Transverse colon (tissue), 4 donors: Measurements from ENCODE around the gene WDR64. TPM values are rescaled to one million over a fixed set of nuclear protein-coding genes. Genes with fewer than 3 reads are reported as not detected.
"Not testable (repeated sequence)": the region's sequence is repeated elsewhere in the genome, so short reads cannot be mapped to it uniquely, and the experiment has no call there.

Source experiments
- DNase-seq: peaks from one replicate; pipeline ENCODE4 v3.0.0-alpha.2; 2019
- H3K27ac ChIP-seq, 4 donors: fragments of 200-600 bp; sonication (generic); 2 replicates each; pipeline ENCODE4 v1.5.1; 2016 to 2018; ENCODE audit warnings: inconsistent platforms in 4 of 4
- H3K27me3 ChIP-seq: fragments of 200-600 bp; sonication (generic); 2 replicates; pipeline ENCODE4 v1.5.1; 2017; ENCODE audit warnings: inconsistent platforms
- H3K36me3 ChIP-seq, 4 donors: fragments of 200-600 bp; sonication (generic); 2 replicates each; pipeline ENCODE4 v1.5.1; 2017 to 2019; ENCODE audit warnings: inconsistent platforms in 4 of 4
- H3K4me1 ChIP-seq, 4 donors: fragments of 200-600 bp; sonication (generic); 2 replicates each; pipeline ENCODE4 v1.5.1; 2017 to 2020; ENCODE audit warnings: inconsistent platforms in 4 of 4
- H3K4me3 ChIP-seq, 4 donors: fragments of 200-600 bp; sonication (generic); 1 replicate in 1 of 4; 2 replicates in 3 of 4; pipeline versions ENCODE4 v1.5.1 to v1.6.1; 2017 to 2019; ENCODE audit warnings: inconsistent platforms in 4 of 4
- H3K9me3 ChIP-seq, 2 donors: fragments of 200-600 bp; sonication (generic); 2 replicates each; pipeline ENCODE4 v1.5.1; 2017 to 2019; ENCODE audit warnings: inconsistent platforms in 2 of 2
- CTCF ChIP-seq, 5 experiments: fragments of 200-600 bp in 3 of 5; fragments of 450-650 bp in 2 of 5; sonication (generic) in 3 of 5; IDR thresholded peaks; 1 replicate in 2 of 5; 2 replicates in 3 of 5; pipeline ENCODE4 v1.5.1; 2016 to 2017; ENCODE audit warnings: antibody characterized with exemption in 5 of 5, inconsistent platforms in 3 of 5, mild to moderate bottlenecking in 2 of 5, moderate library complexity in 1 of 5
- EP300 ChIP-seq: sonication (generic); formaldehyde crosslinking; IDR thresholded peaks from one replicate; pipeline ENCODE4 v1.6.1; 2017; ENCODE audit warnings: antibody characterized with exemption, low read depth
- POLR2A ChIP-seq: fragments of 450-650 bp; IDR thresholded peaks from one replicate; pipeline ENCODE4 v1.6.1; 2016; ENCODE audit warnings: antibody characterized with exemption, mild to moderate bottlenecking, moderate library complexity
- POLR2AphosphoS5 ChIP-seq, 3 donors: sonication (generic); formaldehyde crosslinking; IDR thresholded peaks; one replicate each; pipeline ENCODE4 v1.6.1; 2016; ENCODE audit warnings: antibody characterized with exemption in 3 of 3
- WGBS, 2 donors: methylation state at CpG; one replicate each; pipeline ENCODE4 v1.1.5; 2018; ENCODE audit warnings: low coverage in 1 of 2; 5-methylcytosine and 5-hydroxymethylcytosine counted together
- in situ Hi-C, 4 donors: fragments of 200-750 bp; cut with MboI; loops; one replicate each; pipeline versions ENCODE4 v1.15.0 to v1.15.1; 2017; ENCODE audit warnings: low sequenced_read_pairs in 3 of 4, low pct_ligation_motif_present in 1 of 4, low pct_unique_long_range_greater_than_20kb in 1 of 4
- intact Hi-C: fragments of 100-400 bp; cut with DNase I; formaldehyde crosslinking; loops from one replicate; pipeline ENCODE4 v1.15.1; 2023; ENCODE audit warnings: low total_unique reads
- total RNA-seq, 4 donors: library from RNA; depleted of rRNA; stranded (reverse); fragments of >200 nt; gene quantifications; one replicate each; pipeline ENCODE4 v1.1.0, GENCODE V29; 2016

Gene WDR64
- total RNA-seq, 4 donors from 2014 or later = not detected

- no peak overlapping the region for H3K27ac ChIP-seq
- no peak for DNase-seq
- TF ChIP-seq EP300 (no peak), POLR2AphosphoS5 (IDR thresholded peaks at IDR 0.05) (no peak), POLR2A (no peak), CTCF (IDR thresholded peaks at IDR 0.05) (no peak)
- in situ Hi-C loops = no loop called here
- no peaks in the 10 kb centered on the region for H3K4me1 ChIP-seq
- intact Hi-C loops = no loop called here
- no peaks in the 10 kb centered on the region for H3K27me3 ChIP-seq
- no peaks in the 10 kb centered on the region for H3K36me3 ChIP-seq
- no peak overlapping the region for H3K4me3 ChIP-seq
- no peaks in the 10 kb centered on the region for H3K9me3 ChIP-seq
Observed at GRCh38 chr1:241730031-241730430, 78.0 kb downstream of the WDR64 start.

GRCh38 chr1:241733899-241734298 is 81.8 kb downstream of the WDR64 start:
- Histone ChIP-seq H3K4me1 (no peaks in the 10 kb centered on the region), H3K9me3 (no peaks in the 10 kb centered on the region), H3K27me3 (no peaks in the 10 kb centered on the region), H3K27ac (no peak overlapping the region), H3K36me3 (no peaks in the 10 kb centered on the region), H3K4me3 (no peak overlapping the region)
- no peak for DNase-seq
- in situ Hi-C loops (no loop called here), intact Hi-C loops (no loop called here)
- WGBS, 2 donors = 67 to 82% methylated on average over 1 to 2 of the region's 2 CpGs
- TF ChIP-seq POLR2AphosphoS5 (IDR thresholded peaks at IDR 0.05) (no peak), POLR2A (no peak), EP300 (no peak), CTCF (IDR thresholded peaks at IDR 0.05) (no peak)

GRCh38 chr1:241734533-241734932 is 82.5 kb downstream of the WDR64 start:
- DNase-seq = no peak
- Histone ChIP-seq H3K4me1 (no peaks in the 10 kb centered on the region), H3K27ac (no peak overlapping the region), H3K4me3 (no peak overlapping the region), H3K9me3 (no peaks in the 10 kb centered on the region), H3K27me3 (no peaks in the 10 kb centered on the region), H3K36me3 (no peaks in the 10 kb centered on the region)
- in situ Hi-C loops (no loop called here), intact Hi-C loops (no loop called here)
- no peak for TF ChIP-seq EP300
- no peak for TF ChIP-seq POLR2A
- no peak for TF ChIP-seq CTCF (IDR thresholded peaks at IDR 0.05)
- no peak for TF ChIP-seq POLR2AphosphoS5 (IDR thresholded peaks at IDR 0.05)
- WGBS, 2 donors = 60 to 83% methylated on average over 5 of the region's 5 CpGs

GRCh38 chr1:241735493-241735926 is 83.4 kb downstream of the WDR64 start:
- H3K36me3 ChIP-seq, in situ Hi-C loops: not testable (repeated sequence)
- WGBS, 2 donors = 75 to 87% methylated on average over 3 to 8 of the region's 8 CpGs

GRCh38 chr1:241736387-241736786 is 84.3 kb downstream of the WDR64 start:
- TF ChIP-seq POLR2A (no peak), CTCF (IDR thresholded peaks at IDR 0.05) (no peak), EP300 (no peak), POLR2AphosphoS5 (IDR thresholded peaks at IDR 0.05) (no peak)
- in situ Hi-C loops = no loop called here
- Histone ChIP-seq H3K27me3 (no peaks in the 10 kb centered on the region), H3K4me3 (no peak overlapping the region), H3K4me1 (no peaks in the 10 kb centered on the region), H3K27ac (no peak overlapping the region), H3K36me3 (no peaks in the 10 kb centered on the region), H3K9me3 (no peaks in the 10 kb centered on the region)
- 46 to 74% methylated on average over 3 of the region's 3 CpGs for WGBS, 2 donors
- intact Hi-C loops = no loop called here
- no peak for DNase-seq

More at GRCh38 chr1:241735493-241735926, 83.4 kb downstream of the WDR64 start:
- H3K4me3 ChIP-seq, DNase-seq, H3K4me1 ChIP-seq, H3K27me3 ChIP-seq, H3K9me3 ChIP-seq, intact Hi-C loops, H3K27ac ChIP-seq: not testable (repeated sequence)
